Heart right ventricle (tissue), 16 donors: ENCODE data around the gene DOCK8. TPM values are rescaled to one million over a fixed set of nuclear protein-coding genes. Genes with fewer than 3 reads are reported as not detected.

Experiments used
- ATAC-seq, 8 donors: fragments of 200-7000 bp; cut with Tn5 transposase; one replicate each; pipeline ENCODE4 v1.9.1; 2020; ENCODE audit warnings: mild to moderate bottlenecking in 8 of 8, moderate library complexity in 8 of 8, moderate number of reproducible peaks in 1 of 8
- DNase-seq, 2 donors: peaks; one replicate each; pipeline ENCODE4 v3.0.0-alpha.2; 2020
- H3K27ac ChIP-seq, 10 donors: fragments of 200-600 bp; sonication (generic) in 2 of 10; one replicate each; pipeline versions ENCODE4 v1.5.0 to v1.8.0; 2020 to 2022; ENCODE audit warnings: mild to moderate bottlenecking in 3 of 10
- H3K27me3 ChIP-seq, 7 donors: fragments of 200-600 bp; one replicate each; pipeline ENCODE4 v1.8.0; 2021 to 2022; ENCODE audit warnings: mild to moderate bottlenecking in 2 of 7
- H3K36me3 ChIP-seq, 9 donors: fragments of 200-600 bp; sonication (generic) in 1 of 9; one replicate each; pipeline versions ENCODE4 v1.5.0 to v1.8.0; 2020 to 2022; ENCODE audit warnings: mild to moderate bottlenecking in 2 of 9
- H3K4me1 ChIP-seq, 9 donors: fragments of 200-600 bp; sonication (generic) in 1 of 9; one replicate each; pipeline versions ENCODE4 v1.5.0 to v1.8.0; 2020 to 2022; ENCODE audit warnings: mild to moderate bottlenecking in 4 of 9
- H3K4me3 ChIP-seq, 10 donors: fragments of 200-600 bp; sonication (generic) in 2 of 10; one replicate each; pipeline versions ENCODE4 v1.5.0 to v1.8.0; 2020 to 2022; ENCODE audit warnings: mild to moderate bottlenecking in 7 of 10, moderate library complexity in 2 of 10
- H3K9me3 ChIP-seq, 11 donors: fragments of 200-600 bp in 10 of 11; sonication (generic) in 2 of 11; one replicate each; pipeline versions ENCODE4 v1.5.0 to v1.8.0; 2013 to 2022; ENCODE audit warnings: mild to moderate bottlenecking in 2 of 11, control low read depth in 1 of 11, moderate library complexity in 1 of 11
- WGBS, 2 donors: extraction: QIAGEN DNeasy Blood & Tissue Kit; methylation state at CpG; one replicate each; pipeline ENCODE4 v1.1.7; 2013; ENCODE audit warnings: inconsistent platforms in 1 of 2; 5-methylcytosine and 5-hydroxymethylcytosine counted together
- intact Hi-C, 10 donors: fragments of 100-400 bp; cut with DNase I; formaldehyde crosslinking; loops; one replicate each; pipeline versions ENCODE4 v1.11.1 to v1.14.2; 2022
- polyA plus RNA-seq, 2 donors: library from polyadenylated mRNA; stranded (reverse); fragments of 200-250 nt; gene quantifications; one replicate each; pipeline ENCODE4 v1.2.3, GENCODE V29; 2013
- total RNA-seq, 10 donors: library from RNA; stranded (reverse); fragmentation: NEBNext Ultra II Directional in 3 of 10; extraction: Animal tissue kit (Norgen Biotek cat#: 25700) in 3 of 10; gene quantifications; one replicate each; pipeline versions ENCODE4 v1.2.1 to v1.2.4, GENCODE V29; 2021 to 2023
- TF ChIP-seq, protein P1 (sequence below), 9 donors: fragments of 200-600 bp; sonication (generic) in 2 of 9; IDR thresholded peaks; one replicate each; pipeline versions ENCODE4 v1.5.0 to v1.8.0; 2021 to 2022; ENCODE audit warnings: antibody characterized with exemption in 9 of 9, mild to moderate bottlenecking in 5 of 9, moderate library complexity in 1 of 9
- donor health status: Arrhythmogenic right ventricular cardiomyopathy.
- donor health status: ischemic (EF 13 %, LVEDD 7.1; RV severe dilation, severe dysfunction).
- donor health status: healthy with polysubstance abuse.
- donor health status: DM: no; HTN: yes; CAD: no.
- donor health status: DM: no; HTN: no; CAD: no.
- donor health status: ischemic (EF 25% LVEDD 6.9; RV normal size, moderate dysfunction).
- donor health status: ischemic (EF 25% LVEDD 5.7; RV mildly dilated, moderate dysfunction).
- donor health status: healthy.
- donor health status: DM: yes; HTN: yes; CAD: no.
- donor health status: Ischemic cardiomyopathy.
- donor health status: ischemic (EF 35%, LVEDD 5.7; RV mildly dilated, moderate dysfunction).
- donor health status: nonischemic (EF 11% LVEDD 7.7; RV severe dilation, severe dysfunction).
- donor health status: DM: yes; HTN: yes; CAD: no.
- donor health status: PGD.
- donor health status: ischemic (EF 29% LVEDD 5.4; RV normal size, mild dysfunction).
- donor health status: nonischemic (EF 23%, LVEDD 6.1; RV moderate dilation, normal function).

DOCK8 gene
- total and polyA plus RNA-seq, 12 donors, result 0.83 to 24.3 (median 2.7) TPM

DNA sequence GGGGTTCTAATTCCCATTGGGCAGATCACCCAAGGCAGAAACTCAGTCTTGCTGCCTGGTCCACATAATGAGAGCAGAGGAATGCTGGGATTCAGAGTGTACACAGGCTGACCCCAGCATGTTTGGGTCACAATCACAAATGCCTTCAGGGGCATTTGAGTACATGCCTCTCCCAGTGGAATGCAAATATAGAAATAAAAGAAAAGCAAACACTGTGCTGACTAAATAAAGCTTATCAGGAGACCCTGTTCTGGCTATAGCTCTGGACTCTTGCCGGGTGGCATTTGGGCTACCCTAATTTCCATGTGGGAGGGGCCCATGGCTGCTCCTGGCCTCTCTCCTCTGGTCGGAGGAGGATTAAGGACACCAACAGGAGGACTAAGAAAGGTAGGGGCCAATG, 121.4 kb downstream of the DOCK8 start:
- WGBS, 2 donors, result 48 to 51% methylated on average over 2 of the region's 2 CpGs
- TF ChIP-seq, protein P1, sequence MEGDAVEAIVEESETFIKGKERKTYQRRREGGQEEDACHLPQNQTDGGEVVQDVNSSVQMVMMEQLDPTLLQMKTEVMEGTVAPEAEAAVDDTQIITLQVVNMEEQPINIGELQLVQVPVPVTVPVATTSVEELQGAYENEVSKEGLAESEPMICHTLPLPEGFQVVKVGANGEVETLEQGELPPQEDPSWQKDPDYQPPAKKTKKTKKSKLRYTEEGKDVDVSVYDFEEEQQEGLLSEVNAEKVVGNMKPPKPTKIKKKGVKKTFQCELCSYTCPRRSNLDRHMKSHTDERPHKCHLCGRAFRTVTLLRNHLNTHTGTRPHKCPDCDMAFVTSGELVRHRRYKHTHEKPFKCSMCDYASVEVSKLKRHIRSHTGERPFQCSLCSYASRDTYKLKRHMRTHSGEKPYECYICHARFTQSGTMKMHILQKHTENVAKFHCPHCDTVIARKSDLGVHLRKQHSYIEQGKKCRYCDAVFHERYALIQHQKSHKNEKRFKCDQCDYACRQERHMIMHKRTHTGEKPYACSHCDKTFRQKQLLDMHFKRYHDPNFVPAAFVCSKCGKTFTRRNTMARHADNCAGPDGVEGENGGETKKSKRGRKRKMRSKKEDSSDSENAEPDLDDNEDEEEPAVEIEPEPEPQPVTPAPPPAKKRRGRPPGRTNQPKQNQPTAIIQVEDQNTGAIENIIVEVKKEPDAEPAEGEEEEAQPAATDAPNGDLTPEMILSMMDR (IDR thresholded peaks at IDR 0.05), result no peak
- intact Hi-C loops, result no loop called here

DNA sequence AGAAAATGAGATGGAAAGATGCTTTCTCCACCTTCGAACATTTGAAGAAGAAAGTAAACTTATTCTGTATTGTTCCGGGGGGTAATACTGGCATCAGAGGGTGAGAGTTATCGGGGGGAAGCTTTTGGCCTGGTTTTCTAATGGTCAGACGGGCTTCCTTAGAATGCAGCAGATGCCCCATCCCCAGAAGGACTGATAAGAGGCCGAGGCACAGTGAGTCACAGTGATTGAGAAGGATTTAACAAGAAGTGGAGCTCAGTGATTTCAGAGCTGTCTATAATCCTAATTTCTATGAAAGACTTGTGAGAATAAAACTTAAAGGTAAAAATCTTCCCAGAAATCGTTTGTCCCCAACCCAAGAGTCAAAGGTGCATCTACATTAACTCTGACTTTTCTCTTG, 123.9 kb downstream of the DOCK8 start:
- WGBS, 2 donors, result 64% methylated on average over 6 of the region's 6 CpGs
- peaks cover 0 to 100% (median 0%) of the 10 kb centered on the region in 9 donors for H3K36me3 ChIP-seq

More for the DNA sequence above, 121.4 kb downstream of the DOCK8 start:
- Histone ChIP-seq H3K9me3 (no peaks in the 10 kb centered on the region), H3K4me1 (peaks cover 0 to 4% (median 0%) of the 10 kb centered on the region in 9 donors), H3K4me3 (no peak overlapping the region), H3K27me3 (peaks cover 0 to 14% (median 0%) of the 10 kb centered on the region in 7 donors), H3K27ac (no peak overlapping the region), H3K36me3 (peaks cover 0 to 100% (median 0%) of the 10 kb centered on the region in 9 donors)
- no peak for DNase-seq
- ATAC-seq, result peak in 1 of 8 donors; percentile 25

DNA sequence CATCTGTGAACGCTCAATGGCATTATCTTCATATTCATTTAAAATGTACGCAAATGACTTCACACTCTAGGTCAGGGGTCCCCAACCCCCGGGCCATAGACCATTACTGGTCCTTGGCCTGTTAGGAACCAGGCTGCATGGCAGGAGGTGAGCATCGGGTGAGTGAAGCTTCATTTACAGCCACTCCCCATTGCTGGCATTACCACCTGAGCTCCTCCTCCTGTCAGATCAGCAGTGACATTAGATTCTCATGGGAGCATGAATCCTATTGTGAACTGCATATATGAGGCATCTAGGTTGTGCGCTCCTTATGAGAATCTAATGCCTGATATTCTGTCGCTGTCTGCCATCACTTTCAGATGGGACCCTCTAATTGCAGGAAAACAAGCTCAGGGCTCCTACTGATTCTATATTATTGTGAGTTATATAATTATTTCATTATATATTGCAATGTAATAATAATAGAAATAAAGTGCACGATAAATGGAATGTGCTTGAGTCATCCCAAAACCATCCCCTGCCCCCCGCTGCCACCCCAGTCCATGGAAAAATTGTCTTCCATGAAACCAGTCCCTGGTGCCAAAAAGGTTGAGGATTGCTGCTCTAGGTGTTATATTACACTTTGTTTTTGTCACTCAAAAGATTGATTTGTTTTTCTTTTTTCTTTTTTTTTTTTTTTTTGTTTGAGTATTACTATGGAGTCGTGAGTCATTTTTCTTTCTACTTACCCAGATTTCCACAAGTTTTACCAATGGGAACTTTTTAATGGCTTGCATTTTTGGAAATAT, 127.2 kb downstream of the DOCK8 start:
- H3K9me3 ChIP-seq, result no peaks in the 10 kb centered on the region
- WGBS, 2 donors, result 82 to 85% methylated on average over 9 of the region's 9 CpGs
- intact Hi-C loops, result loop anchor here in 4 of 10 donors (10.0 kb wide), 2 partner anchors 653 to 663 kb away; no protein-coding TSS in a partner anchor
- no peaks in the 10 kb centered on the region for H3K4me1 ChIP-seq
- peaks cover 0 to 100% (median 0%) of the 10 kb centered on the region in 9 donors for H3K36me3 ChIP-seq
- ATAC-seq (no peak), DNase-seq (no peak)
- no peak overlapping the region for H3K27ac ChIP-seq
- TF ChIP-seq, protein P1 (IDR thresholded peaks at IDR 0.05), result no peak
- H3K4me3 ChIP-seq, result no peak overlapping the region
- H3K27me3 ChIP-seq, result peaks cover 0 to 23% (median 4%) of the 10 kb centered on the region in 7 donors

More for the DNA sequence above, 123.9 kb downstream of the DOCK8 start:
- Histone ChIP-seq H3K27me3 (peaks cover 0 to 16% (median 0%) of the 10 kb centered on the region in 7 donors), H3K4me1 (peaks cover 0 to 4% (median 0%) of the 10 kb centered on the region in 9 donors), H3K4me3 (no peak overlapping the region), H3K27ac (no peak overlapping the region), H3K9me3 (no peaks in the 10 kb centered on the region)
- no peak for ATAC-seq
- TF ChIP-seq, protein P1 (IDR thresholded peaks at IDR 0.05), result no peak
- DNase-seq, result no peak
- intact Hi-C loops, result no loop called here

DNA sequence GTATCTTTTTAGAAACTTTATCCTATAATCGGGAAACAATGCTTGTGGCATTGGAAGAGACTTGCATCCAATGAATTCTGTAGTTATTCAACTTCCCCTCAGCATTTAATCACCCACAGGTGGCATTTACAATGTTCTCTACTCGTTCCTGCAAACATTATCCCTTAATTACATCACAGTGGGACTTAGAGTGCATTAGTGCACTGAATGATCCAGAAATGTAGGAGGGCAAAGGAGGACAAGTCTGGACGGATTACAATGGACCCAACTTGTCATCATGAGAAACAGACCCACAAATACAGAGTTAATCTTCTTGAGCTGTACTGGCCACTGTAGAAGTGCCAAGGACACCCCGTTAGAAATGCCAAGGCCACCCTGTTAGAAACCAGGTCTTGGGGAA, 129.1 kb downstream of the DOCK8 start:
- WGBS, 2 donors, result 62 to 63% methylated on average over 4 of the region's 4 CpGs
- no peak overlapping the region for H3K27ac ChIP-seq
- no peaks in the 10 kb centered on the region for H3K9me3 ChIP-seq
- H3K36me3 ChIP-seq, result peaks cover 0 to 100% (median 0%) of the 10 kb centered on the region in 9 donors
- no peak for ATAC-seq
- no peak overlapping the region for H3K4me3 ChIP-seq
- TF ChIP-seq, protein P1 (IDR thresholded peaks at IDR 0.05), result no peak
- no peaks in the 10 kb centered on the region for H3K4me1 ChIP-seq
- H3K27me3 ChIP-seq, result peaks cover 0 to 22% (median 4%) of the 10 kb centered on the region in 7 donors
- intact Hi-C loops, result loop anchor here in 4 of 10 donors (10.0 kb wide), 2 partner anchors 651 to 661 kb away; no protein-coding TSS in a partner anchor
- DNase-seq, result no peak
